ENCODE data around the gene ESCO1.
A peak's percentile ranks its signal among the peaks of the same experiment; 100 is the strongest.
"Not testable (repeated sequence)": the region's sequence is repeated elsewhere in the genome, so short reads cannot be mapped to it uniquely, and the experiment has no call there.

ESCO1 gene

DNA sequence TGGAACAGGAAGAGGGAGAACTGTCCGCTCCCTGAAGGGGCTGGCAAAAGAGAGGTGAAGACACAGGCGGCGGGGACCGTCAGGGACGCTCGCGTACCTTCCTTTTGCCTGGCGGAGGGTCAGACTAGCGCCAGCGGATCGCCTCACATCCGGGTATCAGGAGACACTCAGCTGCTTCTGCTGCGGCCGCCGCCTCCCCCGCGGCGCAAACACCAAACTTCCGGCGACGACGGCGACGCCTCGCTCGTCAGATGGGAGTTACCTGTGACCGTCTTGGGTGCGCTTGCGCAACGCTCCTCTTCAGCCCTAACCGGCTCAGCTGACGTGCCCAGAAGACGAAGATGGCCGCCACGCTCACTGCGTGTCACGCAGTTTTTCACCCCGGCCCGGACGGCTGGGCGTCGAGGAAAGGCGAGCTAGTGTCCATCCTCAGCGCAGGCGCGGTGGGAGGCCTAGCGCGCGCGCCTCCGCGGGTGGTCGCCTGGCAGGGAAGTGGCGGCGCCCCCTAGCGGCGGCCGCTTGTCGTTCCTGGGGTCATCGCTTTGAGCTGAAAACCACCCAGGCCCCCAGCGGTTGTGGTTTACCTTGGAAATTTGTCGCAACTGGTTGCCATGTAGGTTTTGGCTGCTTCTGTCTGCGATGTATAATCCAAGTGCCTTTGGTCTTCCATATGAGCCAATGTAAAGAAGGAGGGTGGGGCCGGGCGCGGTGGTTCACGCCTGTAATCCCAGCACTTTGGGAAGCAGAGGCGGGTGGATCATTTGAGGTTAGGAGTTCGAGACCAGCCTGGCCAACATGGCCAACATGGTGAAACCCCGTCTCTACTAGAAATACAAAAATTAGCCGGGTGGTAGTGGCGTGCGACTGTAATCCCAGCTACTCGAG is at the start of gene ESCO1:
Gene ESCO1, minus strand, starts transcription at position 179 of the 885 bp plus-strand sequence. CDS start 25,861 bp downstream, outside the sequence.
- peak; percentile 99 for DNase-seq
- in situ Hi-C loops (cut with MboI; ENCODE audit: low pct_unique_long_range_greater_than_20kb, low sequenced_read_pairs), result no loop called here

DNA sequence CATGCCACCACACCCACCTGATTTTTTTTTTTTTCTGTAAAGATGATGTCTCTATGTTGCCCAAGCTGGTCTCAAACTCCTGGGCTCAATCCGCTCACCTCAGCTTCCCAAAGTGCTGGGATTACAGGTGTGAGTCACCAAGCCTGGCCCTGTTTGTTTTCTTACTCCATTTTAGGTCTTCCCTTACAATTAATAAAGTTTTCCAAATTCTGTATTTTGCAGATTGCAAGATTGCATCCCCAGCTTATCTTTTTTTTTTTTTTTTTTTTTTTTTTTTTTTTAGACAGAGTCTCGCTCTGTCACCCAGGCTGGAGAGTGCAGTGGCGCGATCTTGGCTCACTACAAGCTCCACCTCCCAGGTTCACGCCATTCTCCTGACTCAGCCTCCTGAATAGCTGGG is 39.9 kb upstream of the ESCO1 start:
- in situ Hi-C loops (cut with MboI; ENCODE audit: low pct_unique_long_range_greater_than_20kb, low sequenced_read_pairs), result loop anchor here (25.0 kb wide), 1 partner anchor 103 kb away; no protein-coding TSS in a partner anchor

DNA sequence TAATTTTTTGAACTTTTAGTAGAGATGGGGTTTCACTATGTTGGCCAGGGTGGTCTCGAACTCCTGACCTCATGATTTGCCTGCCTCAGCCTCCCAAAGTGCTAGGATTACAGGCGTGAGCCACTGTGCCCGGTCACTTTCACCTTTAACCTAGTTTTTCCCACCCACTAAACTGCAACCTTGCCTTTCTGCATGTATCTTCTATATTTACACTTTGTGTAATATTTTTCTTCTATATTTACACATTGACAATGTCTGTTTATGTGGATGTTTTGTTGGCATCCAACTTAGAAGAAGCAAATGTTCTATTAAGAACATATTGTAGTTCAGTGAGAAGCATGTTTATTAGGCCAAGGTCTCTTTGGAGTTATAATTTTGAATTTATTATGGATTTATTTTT is 38.3 kb upstream of the ESCO1 start:
- DNase-seq, result no peak
- in situ Hi-C loops (cut with MboI; ENCODE audit: low pct_unique_long_range_greater_than_20kb, low sequenced_read_pairs), result loop anchor here (25.0 kb wide), 1 partner anchor 102 kb away; no protein-coding TSS in a partner anchor

More for the DNA sequence above, 39.9 kb upstream of the ESCO1 start:
- not testable (repeated sequence) for DNase-seq

GRCh38 chr18:21636769-21637168 is 36.3 kb upstream of the ESCO1 start:
- no peak for DNase-seq
- in situ Hi-C loops (cut with MboI; ENCODE audit: low pct_unique_long_range_greater_than_20kb, low sequenced_read_pairs), result loop anchor here (25.0 kb wide), 1 partner anchor 99 kb away; no protein-coding TSS in a partner anchor

DNA sequence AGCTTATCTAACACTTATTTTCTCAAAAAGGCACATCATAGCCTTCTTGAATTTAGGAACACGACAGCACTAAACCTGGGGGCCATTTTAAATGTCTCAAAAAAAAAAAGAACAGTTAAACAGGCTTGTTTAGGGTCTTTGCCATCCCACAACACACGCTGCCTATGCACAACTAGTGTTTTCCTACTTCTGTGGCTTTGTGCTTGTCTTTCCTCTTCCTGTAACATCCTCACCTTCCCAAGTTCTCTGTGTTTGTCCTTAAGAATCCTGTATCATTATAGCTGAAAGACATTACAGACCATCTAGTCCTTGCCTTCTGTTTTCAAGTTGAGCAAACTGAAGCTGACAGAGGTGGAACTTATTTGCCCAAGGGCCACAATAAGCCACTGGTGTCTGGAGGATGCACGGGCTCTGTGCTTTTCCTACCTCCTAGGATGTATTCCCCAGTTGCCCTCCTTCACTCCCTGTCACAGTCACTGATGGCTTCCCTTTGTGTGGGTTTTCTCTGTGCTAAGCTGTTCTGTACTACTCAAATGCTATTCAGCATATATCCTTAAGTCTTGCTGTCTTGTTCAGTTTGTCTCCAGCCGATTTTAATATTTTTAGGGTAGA is 34.2 kb upstream of the ESCO1 start:
- in situ Hi-C loops (cut with MboI; ENCODE audit: low pct_unique_long_range_greater_than_20kb, low sequenced_read_pairs), result loop anchor here (25.0 kb wide), 1 partner anchor 97 kb away; no protein-coding TSS in a partner anchor
- DNase-seq, result no peak

GRCh38 chr18:21632393-21632792 is 31.9 kb upstream of the ESCO1 start:
- in situ Hi-C loops (cut with MboI; ENCODE audit: low pct_unique_long_range_greater_than_20kb, low sequenced_read_pairs), result loop anchor here (25.0 kb wide), 1 partner anchor 95 kb away; no protein-coding TSS in a partner anchor
- DNase-seq, result no peak

GRCh38 chr18:21629089-21629832 is 28.8 kb upstream of the ESCO1 start:
- in situ Hi-C loops (cut with MboI; ENCODE audit: low pct_unique_long_range_greater_than_20kb, low sequenced_read_pairs), result loop anchor here (25.0 kb wide), 1 partner anchor 92 kb away; no protein-coding TSS in a partner anchor
- DNase-seq, result no peak

DNA sequence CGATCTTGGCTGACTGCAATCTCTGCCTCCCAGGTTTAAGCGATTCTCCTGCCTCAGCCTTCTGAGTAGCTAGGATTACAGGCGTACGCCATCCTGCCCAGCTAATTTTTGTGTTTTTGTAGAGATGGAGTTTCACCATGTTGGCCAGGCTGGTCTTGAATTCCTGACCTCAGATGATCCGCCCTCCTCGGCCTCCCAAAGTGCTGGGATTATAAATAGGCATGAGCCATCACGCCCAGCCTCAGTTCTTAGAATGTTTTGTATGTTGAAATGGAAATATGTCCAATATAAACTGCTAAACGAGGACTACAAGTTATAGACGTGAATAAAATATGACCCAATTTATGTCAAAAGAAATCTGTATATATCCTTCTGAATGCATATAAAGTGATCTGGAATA is 21.1 kb upstream of the ESCO1 start:
- in situ Hi-C loops (cut with MboI; ENCODE audit: low pct_unique_long_range_greater_than_20kb, low sequenced_read_pairs); DNase-seq: not testable (repeated sequence)

DNA sequence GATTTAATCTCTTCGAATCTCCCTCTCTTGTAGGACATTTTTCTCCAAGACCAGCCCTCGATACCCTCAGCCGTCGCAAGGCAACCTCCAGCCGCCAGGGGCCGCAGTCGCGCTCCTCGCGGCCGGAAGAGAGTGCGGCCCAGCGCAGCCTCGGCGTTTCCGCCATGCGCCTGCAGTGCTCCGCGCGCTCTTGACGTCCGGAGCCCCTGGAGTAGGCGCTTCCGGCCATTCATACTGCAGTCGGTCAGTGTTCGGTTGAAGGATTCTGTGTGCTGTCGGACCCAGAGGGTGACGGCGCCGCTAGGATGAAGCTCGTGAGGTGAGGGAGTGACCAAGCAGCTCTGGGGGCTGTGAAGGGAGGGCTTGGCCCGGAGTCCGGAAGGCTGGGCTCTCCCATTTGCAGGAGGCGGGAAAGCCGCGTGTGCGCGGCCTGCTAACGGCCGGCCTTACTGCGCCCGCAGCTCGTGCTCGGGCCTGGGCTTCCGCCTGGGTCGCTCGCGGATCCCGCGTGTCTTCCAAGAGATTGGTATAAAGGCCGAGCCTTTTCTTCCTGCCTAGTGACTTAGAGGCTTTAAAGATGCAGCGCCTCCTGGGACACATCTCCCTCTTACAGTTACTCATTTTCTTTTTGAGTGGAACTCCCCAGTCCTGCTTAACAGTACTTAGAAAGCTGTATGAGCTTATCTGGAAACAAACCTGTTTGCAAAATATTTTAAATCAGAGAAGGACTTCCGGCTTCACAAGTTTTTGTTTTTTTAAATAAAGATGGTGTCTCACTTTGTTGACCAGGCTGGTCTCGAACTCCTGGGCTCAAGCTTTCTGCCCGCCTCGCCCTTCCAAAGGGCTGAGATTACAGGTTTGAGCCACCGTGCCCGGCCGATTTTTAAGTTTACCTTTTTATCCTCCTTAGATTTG is 11.9 kb upstream of the ESCO1 start, which contains the start of gene SNRPD1:
Gene SNRPD1, plus strand, starts transcription at position 190 of the 915 bp plus-strand sequence. Its CDS starts 116 bp downstream, at position 306.
- in situ Hi-C loops (cut with MboI; ENCODE audit: low pct_unique_long_range_greater_than_20kb, low sequenced_read_pairs), result no loop called here
- peak; percentile 97 for DNase-seq

- DNase-seq; in situ Hi-C loops (cut with MboI; ENCODE audit: low pct_unique_long_range_greater_than_20kb, low sequenced_read_pairs): not testable (repeated sequence)
These were observed 11.1 kb upstream of the ESCO1 start for GRCh38 chr18:21611401-21612124.

GRCh38 chr18:21605213-21605612 is 4.7 kb upstream of the ESCO1 start:
- in situ Hi-C loops (cut with MboI; ENCODE audit: low pct_unique_long_range_greater_than_20kb, low sequenced_read_pairs), result no loop called here
- no peak for DNase-seq

DNA sequence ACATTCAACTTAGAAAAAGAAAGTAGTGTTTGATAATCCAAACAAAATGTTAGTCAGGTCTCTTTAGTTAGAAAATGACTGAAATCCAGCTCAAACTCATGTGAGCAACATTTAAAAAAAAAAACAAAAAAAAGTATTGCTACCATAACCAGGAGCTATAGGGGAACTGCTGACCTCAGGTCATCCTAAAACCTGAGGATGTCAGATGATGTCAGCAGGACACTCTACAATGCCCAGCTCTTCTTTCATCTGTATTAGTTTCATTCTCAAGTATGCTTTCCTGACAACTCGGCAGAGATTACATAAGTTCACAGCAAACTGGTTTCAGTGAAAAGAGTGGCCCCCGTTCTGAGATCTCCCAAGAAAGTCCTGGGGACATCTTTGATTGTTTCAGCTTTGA is 4.2 kb upstream of the ESCO1 start:
- in situ Hi-C loops (cut with MboI; ENCODE audit: low pct_unique_long_range_greater_than_20kb, low sequenced_read_pairs), result no loop called here
- DNase-seq, result no peak

DNA sequence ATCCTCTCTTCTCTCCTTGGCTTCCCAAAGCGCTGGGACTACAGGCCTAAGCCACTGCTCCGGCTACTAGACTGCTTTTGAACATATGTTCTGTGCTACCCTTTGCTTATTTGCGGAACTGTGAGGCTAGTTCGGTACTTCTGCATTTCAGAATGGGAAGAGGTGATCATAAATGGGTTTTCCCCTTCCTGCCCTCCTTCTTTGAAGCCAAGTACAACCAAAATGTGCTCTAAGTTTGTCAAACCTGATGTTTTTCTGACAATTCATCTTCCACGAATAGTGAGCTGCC is 1.7 kb upstream of the ESCO1 start:
- peak; percentile 88 for DNase-seq
- in situ Hi-C loops (cut with MboI; ENCODE audit: low pct_unique_long_range_greater_than_20kb, low sequenced_read_pairs), result no loop called here

- in situ Hi-C loops (cut with MboI; ENCODE audit: low pct_unique_long_range_greater_than_20kb, low sequenced_read_pairs), result no loop called here
These were observed 649 bp downstream of the ESCO1 start for GRCh38 chr18:21599585-21600525.

DNA sequence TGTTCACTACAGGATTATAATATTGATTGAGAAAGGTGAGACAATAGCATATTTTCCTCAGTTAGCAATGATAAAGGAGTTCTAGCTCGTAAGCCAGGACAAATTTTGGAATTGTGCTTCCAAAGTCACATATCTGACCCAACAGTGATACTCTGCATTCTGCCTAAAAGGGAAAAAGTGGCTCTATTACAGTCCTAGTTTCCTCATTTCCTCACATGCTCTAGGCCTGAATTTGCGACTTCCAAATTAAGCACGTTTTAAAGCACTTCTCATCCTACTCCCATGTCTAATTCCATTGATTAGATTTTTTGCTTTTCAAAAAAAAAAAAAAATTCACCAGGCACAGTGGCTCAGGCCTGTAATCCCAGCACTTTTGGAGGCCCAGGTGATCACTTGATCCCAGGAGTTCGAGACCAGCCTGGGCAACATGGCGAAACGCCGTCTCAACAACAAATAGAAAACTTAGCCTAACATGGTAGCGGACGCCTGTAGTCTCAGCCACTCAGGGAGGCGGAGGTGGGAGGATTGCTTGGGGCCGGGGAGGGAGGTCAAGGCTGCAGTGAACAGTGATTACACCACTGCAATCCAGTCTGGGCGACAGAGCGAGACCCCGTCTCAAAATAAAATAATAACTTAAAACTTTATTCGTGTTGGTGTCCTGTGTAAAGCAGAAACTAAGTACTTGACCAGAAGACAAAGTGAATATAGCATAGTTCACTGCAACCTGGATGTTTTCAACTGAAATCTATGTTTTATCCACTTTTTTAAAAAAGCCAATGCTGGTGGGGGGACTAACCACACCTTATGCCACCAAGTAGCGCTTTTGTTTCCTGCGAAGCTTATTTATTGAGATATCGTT is 1.5 kb downstream of the ESCO1 start:
- peak; percentile 67 for DNase-seq
- in situ Hi-C loops (cut with MboI; ENCODE audit: low pct_unique_long_range_greater_than_20kb, low sequenced_read_pairs), result no loop called here

More at GRCh38 chr18:21599585-21600525, 649 bp downstream of the ESCO1 start:
- DNase-seq, result peak; percentile 34

DNA sequence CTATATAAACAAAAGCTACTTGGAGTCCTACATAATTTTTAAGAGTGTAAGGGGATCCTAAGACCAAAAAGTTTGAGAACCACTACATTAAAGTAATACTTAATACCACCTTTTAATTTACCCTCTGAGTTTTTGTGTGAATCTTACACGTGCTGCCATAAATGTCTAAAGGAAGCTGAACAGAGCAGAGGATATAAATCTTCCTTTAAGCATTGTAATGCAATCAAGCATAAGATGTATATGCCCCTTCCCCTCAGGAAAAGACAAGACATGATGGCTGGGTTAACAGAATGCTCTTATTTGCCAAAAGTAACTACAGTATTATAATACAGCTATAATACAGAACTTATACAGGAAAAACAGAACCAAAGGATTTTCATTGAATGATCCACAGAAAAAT is 2.9 kb downstream of the ESCO1 start:
- DNase-seq, result no peak
- in situ Hi-C loops (cut with MboI; ENCODE audit: low pct_unique_long_range_greater_than_20kb, low sequenced_read_pairs), result no loop called here

All from KBM-7 (cell line).